HL-60/S4 (cell line): ENCODE results near the gene PARN.

Source experiments
- in situ Hi-C: fragments of 300-500 bp; cut with MboI; formaldehyde crosslinking; loops from 2 replicates; pipeline ENCODE4 v1.14.3; 2022; ENCODE audit warnings: low sequenced_read_pairs

PARN gene

DNA sequence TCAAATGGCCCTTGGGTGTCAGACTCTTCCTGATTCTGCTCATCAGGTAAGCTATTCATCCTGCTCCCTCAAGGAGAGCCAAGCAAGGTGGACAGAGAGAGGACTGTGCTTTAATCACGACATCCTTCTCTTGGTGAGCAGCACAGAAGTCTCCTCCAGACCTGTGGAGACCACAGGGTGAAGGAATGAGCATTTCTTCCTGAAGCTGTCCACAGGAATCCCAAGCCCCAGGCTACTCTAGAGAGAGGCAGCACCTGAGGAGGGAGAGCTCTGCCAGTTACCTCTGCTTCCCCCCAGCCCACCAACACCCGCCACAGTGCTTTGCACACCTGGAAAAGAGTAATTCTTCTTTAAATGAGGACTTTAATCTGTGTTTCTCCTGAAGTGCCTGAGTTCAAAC is 100.0 kb downstream of the PARN start:
- in situ Hi-C loops = no loop called here

DNA sequence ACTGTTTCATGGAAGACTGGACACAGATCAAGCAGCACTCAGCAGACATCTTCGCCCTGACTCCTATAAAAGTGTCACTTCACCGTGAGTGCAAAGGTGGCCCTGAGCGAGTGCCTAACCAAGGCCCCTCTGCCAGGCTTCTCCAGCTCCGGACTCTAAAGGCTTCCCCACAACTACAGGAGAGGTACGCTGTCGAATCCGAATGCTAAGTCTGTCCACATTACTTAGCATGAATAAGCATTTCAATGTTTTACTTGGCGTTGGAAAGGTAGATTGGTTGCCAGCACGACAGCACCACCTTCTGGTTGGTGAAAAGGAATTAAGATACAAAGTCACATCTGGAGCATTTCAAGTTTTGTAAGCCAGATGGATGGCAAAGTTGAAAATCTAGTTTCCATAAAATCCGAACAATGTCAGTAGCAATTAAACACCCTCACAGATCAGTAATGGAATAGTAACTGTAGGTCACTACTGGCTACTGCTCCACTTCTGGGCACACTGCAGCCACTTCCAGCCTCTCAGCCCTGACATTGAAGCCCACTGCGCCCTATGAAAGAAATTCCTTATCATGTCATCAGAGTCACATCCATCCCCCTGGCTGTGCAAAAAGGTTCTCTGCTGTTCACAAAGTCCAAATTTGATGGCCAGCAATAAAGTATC is 100.9 kb downstream of the PARN start:
- in situ Hi-C loops = loop anchor here (10.0 kb wide), 1 partner anchor 604 kb away; the partner anchor contains the start of gene ERCC4

DNA sequence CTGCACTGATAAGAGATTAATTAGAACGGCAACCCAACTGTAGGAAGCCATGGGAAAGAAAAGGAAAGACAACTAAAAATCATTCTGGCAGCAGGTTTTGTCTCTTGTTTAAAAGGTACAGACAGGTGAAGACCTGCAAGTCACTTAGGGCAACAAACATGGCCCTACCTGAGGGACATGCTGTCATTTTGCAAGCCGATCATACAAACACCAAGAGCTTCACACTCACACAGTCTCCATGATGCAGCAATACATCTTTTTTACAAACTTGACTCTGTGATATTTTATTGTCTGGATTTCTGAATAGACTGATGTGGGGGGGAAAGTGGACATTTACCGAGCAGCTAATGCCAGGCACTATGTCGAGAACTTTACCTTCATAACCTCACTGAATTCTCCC is 101.8 kb downstream of the PARN start:
- in situ Hi-C loops = loop anchor here (10.0 kb wide), 1 partner anchor 604 kb away; the partner anchor contains the start of gene ERCC4

DNA sequence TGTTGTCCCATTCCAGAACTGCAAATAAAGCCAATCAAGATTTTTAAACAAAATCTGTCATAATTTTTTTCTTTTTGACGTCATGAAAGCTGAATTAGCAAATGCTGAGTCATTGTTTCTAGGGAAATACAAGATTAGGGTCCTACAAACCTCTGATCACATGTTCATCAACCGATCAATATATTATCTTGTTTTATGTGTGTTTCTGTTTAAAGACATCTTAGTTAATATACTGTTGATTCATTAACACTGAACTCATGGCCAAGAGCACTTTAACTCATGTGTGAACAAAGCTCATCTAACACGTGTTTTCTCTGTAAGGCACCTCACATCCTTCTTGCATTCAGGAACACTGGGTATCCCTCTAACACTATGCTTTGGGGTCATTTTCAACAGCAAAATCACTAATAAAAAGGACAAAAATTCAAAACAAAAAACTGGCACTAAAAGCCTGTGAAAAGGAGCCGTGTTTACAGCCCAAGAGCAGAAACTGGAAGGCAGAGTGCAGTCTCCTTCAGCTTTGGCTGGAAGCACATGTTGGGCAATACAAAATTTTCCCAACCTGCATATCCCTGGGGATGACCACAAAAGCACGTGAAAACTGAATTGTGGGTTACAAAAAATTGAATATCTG is 102.5 kb downstream of the PARN start:
- in situ Hi-C loops = loop anchor here (10.0 kb wide), 1 partner anchor 603 kb away; the partner anchor contains the start of gene ERCC4

DNA sequence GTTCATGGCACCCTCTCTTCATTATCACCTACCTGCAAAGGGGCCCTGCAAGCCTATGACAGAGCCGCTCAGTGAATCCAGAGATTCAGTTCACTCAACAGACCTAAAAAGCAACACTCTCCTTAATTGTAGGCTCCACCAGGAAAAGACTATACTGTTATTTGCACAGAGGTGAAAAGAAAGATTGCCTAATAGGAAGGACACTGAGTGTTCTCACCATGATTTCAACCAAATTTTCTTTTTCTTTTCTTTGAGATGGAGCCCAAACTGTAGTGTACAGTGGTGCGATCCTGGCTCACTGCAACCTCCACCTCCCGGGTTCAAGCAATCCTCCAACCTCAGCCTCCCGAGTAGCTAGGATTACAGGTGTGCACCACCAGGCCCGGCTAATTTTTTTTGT is 104.5 kb downstream of the PARN start:
- in situ Hi-C loops = loop anchor here (10.0 kb wide), 1 partner anchor 601 kb away; the partner anchor contains the start of gene ERCC4

DNA sequence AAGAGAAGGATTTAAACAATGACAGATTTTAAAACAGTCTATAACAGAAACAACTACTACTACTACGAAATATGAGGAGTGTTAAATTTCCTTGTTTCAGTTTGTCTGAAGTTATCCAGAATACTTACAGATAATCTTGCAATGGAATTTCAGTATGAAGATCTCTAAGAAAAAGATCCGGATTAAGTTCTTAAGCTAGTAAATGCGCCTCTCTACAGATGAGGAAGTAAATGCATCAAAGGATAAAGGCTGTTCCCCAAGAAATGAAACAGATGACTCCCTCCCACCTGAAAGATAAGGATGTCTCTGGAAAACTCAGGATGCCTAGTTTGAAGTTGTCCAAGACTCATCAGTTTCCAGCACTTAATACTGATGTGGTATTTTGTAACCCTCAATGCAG is 105.1 kb downstream of the PARN start:
- in situ Hi-C loops = loop anchor here (10.0 kb wide), 1 partner anchor 600 kb away; the partner anchor contains the start of gene ERCC4

DNA sequence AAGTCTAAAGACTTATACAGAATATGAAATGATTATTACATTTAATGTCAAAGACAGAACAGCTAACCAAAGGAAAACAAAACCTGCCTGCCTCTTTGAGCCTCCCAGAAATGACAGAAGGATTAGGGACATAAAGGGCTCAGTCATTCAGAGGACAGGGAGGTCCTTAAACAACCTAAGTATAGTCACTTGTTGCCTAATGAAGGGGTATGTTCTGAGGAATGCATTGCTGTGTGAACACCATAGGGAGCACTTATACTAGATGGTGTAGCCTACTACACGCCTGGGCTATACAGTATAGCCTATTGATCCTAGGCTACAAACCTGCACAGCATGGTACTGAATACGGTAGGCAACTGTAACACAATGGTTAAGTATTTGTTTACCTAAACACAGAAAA is 106.4 kb downstream of the PARN start:
- in situ Hi-C loops = loop anchor here (10.0 kb wide), 1 partner anchor 599 kb away; the partner anchor contains the start of gene ERCC4

DNA sequence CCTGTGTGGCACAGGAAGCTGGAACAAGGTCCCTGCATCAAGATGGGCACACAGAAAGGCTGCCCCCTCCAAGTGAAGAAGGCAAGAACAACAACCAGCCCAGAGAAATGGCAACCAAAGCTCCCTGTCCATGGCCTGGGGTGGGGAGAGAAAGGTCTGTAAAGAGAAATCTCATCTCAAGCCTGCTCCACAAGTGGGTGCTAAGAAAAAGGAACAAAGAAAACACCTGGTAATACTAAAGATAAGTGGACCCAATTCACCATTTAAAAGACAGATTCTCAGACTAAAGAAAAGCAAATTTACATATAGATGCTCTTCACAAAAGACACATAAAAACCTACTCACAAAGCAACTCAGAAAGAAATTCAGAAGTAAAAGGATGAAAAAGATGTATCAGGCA is 107.4 kb downstream of the PARN start:
- in situ Hi-C loops = loop anchor here (10.0 kb wide), 1 partner anchor 598 kb away; the partner anchor contains the start of gene ERCC4

DNA sequence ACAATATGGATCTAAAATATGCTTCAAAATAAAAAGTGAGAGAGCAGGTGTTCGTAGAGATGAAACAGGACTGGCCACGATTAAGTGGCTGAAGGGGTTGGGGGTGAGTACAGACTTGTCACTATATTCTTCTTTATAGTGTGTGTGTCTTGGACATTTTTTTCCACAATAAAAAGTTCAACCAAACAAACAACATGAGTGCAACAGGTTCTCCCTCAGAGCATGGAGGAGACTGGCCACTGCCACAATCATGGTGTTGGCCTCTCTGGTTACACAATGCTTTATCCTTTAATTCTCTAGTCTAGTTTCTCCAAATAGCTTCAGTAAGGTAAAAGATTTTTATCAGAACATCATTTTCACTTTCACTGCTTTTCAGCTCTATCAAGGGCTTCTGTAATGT is 109.3 kb downstream of the PARN start:
- in situ Hi-C loops = loop anchor here (10.0 kb wide), 1 partner anchor 596 kb away; the partner anchor contains the start of gene ERCC4

DNA sequence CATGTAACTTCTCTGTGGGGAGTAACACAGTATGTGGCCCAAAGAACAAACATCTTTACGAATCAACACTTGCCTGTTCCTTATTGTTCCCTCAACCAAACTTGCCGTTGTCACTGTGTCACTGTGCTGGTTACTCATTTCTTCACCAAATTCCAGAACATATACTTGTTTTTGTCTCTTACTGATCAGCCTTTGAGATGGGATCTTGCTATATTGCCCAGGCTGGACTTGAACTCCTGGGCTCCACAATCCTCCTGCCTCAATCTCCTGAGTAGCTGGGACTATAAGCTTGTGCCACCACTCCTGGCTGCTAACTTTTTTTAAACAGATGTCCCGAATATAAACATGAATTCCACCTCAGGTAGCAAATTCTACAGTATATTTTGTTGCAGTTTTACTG is 115.1 kb downstream of the PARN start:
- in situ Hi-C loops = no loop called here

DNA sequence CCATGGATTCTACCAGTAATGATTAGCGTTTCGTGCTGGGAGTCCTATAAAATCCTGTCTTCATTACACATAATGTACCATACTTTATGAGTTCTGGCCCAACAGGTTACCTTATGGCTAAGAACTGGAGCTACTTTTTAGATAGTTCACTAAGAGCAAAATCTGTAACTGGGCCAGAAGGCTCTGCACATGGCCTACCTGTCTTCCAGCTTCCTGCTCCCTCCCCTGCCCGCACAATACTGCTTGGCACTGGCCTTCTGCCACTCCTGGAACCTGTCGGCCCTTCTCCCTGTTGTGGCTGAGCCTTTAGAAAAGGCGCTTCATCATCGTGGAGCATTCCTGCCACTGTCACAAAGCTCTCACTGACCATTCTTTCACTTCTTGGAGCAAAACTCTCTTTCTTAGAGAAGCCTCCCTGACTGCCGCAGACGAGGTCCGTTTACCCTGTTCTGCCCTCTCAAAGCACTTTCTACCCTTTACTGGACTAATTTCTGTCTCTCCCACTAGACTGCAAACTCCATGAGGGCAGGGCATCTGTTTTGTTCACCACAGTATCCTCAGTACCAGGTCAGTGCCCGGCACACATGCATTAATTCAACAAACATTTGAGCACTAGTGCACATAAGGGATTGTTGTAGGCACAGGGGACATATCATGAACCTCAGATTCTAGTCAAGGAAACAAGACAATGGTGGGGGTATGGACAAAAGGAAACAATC is 116.5 kb downstream of the PARN start:
- in situ Hi-C loops = no loop called here

DNA sequence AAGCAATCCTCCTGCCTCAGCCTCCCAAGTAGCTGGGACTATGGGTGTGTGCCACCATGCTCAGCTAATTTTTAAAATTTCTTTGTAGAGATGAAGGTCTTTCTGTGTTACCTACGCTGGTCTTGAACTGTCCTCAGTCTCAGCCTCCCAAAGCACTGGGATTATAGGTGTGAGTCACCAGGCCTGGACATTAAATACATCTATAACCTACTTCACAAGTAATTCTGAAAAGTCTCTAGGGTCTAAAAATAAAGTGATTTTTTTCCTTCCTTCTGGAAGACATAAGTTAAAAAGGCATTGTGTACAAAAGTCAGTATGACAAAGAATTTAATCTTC is 118.3 kb downstream of the PARN start:
- in situ Hi-C loops = no loop called here

DNA sequence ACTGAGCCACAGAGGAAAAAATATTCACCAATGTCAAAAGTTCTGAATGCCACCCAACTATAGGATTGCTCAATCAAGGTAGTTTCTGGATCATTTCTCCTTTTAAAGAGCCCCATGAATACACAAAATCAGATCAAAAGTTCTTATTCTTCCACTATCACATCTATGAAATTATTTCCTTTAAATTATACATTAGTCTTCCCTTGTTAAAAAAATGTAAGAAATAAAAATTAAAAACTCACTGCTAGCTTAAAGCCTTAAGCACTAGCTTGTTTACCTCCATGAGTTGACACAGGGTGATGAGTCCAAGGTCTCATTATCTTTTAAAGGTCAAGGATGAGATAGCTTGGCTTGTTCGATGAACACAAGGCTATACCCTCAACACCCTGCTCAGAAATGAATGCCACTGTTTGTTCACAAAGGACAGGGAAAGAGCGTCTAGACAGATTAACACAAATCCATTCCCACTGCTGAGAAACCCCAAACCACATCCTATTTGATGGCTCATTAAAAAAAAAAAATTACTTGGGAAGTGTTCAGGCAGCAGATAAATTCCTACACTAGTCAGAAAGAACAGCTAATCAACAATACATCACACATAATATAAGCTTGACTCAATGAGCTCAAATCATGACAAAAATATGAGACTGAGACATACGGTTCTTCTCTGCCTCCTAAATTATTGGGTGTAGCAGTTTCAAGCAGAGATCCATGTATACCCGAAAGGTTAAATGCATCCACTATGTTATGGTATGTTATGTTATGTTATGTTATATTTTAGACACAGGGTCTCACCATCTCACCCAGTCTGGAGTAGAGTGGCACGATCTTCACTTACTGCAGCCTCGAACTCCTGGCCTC is 118.9 kb downstream of the PARN start:
- in situ Hi-C loops = no loop called here

DNA sequence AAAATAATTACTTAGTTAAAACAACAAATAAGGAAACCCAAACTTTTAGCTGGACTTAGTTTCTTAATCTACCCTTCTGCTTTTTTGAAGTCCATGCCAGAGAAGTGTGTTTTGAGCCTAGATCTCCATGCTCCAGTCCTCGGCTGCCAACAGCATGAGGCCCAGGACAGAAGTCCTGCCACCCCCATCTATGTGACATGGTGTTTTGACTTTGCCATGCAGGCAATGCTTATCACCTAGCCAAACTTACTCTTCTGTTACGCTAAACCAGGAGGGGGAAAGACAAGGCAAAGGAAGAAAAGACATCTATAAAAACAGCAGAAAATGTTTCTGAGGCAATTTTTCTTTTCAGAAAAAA is 119.5 kb downstream of the PARN start:
- in situ Hi-C loops = no loop called here

DNA sequence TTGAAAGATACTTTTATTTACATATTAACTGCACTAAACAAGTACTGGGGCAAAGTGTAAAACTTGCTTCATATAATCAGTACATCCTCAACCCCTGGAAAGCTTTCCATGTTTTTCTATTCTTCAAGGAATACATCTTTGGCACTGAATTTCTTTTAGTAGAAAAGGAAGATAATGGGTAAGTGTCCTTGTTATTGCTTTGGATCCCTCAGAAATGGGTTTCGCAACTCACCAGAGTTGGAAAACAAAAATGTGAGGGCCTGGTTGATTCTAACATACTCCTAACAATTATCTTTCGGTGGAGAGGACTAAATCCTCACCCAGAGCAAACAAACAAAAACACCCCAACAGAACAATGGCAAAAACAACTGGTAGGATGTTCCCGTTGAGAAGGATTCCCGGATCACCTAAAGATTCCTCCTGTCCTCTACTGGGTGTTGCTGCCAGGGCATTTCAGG is 120.4 kb downstream of the PARN start:
- in situ Hi-C loops = no loop called here

DNA sequence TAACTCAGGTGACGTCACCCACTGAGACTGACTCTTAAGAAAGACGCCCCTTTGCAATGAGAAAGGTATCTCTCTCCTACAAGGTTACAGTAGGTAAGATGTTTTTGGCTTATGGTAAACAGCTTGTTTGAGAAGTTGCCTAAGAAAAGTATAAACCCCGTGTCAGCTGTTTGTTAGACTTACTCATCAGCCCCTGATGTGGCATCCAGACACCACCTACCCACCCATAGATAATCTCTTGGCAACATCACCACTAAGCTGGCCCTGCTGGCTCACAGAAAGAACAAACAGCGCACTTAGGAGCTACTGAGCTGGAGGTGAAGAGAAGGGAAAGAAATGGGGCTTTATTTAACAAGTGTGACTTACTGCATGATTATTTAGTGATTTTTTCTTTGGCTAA is 121.0 kb downstream of the PARN start:
- in situ Hi-C loops = no loop called here

DNA sequence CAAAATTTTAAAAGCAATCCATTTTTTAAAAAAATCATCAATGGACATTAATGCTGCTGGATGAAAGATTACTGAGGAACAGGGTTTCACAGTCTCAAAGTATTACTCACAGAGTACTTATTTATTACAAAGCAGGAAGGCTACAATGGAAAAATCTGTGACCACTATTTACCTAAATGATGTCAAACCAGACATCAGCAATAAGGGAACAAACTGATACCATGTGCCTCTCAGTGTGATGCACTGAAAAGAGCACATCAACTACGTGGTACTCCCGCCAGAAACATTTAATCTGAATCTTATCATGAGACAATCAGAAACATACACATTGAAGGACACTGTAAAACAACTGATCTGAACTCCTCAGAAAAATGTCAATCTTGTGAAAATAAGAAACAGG is 124.2 kb downstream of the PARN start:
- in situ Hi-C loops = no loop called here

DNA sequence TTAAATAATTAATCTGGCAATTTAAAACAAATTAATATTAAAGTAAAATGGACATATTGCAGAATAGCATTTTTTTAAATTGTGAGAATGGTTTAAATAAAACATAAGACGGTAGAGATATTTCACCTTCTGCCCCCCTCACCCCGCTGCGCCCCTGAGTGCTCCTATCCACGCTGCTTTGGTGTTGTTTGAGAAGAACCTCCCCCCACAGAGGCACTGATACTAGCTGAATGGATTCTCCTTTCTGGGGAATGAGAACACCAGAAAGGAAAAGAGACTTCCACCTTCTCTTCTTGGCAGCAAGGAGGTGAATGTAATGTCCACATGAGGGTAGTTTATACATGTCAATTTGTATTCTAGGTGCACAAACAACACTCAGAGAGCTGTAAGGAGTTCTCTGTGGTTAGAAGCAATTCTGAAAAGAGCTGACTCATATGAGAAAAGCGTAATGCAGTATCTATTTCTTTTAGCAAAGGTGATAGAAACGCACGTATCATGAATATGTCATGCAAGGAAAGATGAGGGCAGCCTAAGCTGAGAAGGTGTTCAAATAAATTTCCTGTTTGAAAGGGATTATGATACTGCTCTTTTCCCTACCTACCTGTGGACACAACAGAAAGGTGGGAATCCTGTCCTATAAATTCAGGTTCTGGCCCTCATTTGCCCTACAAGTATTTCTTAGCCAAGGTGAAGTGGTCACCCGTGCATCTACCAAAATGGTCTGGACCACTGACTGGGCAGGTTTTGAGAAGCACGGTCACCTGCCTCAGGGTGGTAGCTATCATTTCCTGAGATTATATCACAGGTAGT is 126.9 kb downstream of the PARN start:
- in situ Hi-C loops = no loop called here

DNA sequence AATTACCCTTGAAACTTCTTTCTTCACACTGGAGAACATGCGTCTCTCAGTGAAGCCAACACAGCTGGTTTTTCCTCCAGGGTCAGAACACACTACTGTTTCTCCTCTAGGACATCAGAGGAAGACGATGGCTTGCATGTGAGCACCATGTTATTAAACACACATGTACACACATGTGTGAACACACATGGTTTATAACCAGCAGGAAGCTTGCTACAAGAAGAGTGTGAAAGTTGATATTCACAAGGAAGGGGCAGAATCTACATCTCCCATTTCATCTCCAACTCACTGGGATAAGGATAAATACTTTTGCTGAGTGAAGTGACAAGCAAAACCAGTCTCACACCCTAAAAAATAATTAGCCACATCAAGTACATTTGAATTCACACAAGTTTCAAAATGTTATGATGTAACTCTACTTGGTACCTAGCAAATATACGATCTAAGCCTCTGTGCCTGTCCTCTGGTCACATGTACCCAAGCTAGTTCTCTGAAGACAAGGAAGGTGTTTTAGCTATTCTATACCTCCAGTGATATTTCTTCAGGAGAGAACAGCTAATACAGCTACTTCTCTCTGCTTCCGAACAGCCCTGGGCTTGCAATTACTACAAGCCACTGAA is 127.7 kb downstream of the PARN start:
- in situ Hi-C loops = no loop called here
